ENCODE measurements around the gene GRAMD1A. TPM values are rescaled to one million over a fixed set of nuclear protein-coding genes. Genes with fewer than 3 reads are reported as not detected.

The GRAMD1A gene
- polyA plus RNA-seq, 1 donor from 2014 or later, result 19.0 TPM

DNA sequence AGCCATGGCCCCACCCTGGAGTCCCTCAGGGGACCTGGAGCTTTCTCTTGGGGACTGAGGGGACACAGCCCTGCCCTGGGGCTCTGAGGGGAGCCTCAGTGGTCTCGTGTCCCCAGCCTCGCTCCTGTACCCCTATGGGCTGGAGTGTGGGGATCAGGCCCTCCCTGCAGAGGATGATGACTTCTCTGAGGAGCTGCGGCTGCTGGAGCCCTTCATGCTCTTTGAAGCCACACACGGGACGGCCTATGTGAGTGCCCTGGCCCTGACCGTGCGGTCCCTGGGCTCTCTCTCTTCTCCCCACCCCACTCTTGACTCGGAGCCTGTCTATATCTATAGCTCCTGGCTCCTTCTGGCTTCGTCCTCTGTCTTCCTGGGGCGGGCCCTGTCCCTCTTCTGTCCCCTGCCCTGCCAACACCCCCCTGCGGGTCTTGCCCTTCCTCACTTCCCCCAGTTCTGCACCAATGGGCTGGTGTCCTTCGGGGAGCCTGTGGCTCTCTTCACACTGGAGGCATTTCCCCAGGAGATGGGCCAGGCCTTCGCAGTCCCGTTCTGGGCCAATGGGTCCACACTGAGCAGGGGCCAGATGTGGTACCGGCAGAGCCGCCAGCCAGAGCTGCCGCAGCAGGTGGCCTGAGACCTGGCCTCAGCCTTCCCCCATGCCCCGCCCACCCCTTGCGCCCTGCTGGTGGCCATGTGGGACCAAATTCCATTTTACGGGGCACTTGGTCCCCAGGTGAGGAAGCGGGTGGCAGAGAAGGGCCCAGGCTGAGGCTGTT lies 74.5 kb downstream of the GRAMD1A start:
- H3K9me3 ChIP-seq (ENCODE audit: low read length), result no peaks in the 10 kb centered on the region
- H2AFZ ChIP-seq (ENCODE audit: low read depth, low read length), result no peak overlapping the region
- no peaks in the 10 kb centered on the region for H4K20me1 ChIP-seq (ENCODE audit: insufficient read depth)
- no peaks in the 10 kb centered on the region for H3K79me2 ChIP-seq (replicated peaks; ENCODE audit: insufficient read depth, low read length)
- H3K27ac ChIP-seq (ENCODE audit: low read length), result no peak overlapping the region
- H3K4me3 ChIP-seq (ENCODE audit: low read length), result no peak overlapping the region
- no peaks in the 10 kb centered on the region for H3K36me3 ChIP-seq (ENCODE audit: insufficient read depth, low read length)
- H3K9me2 ChIP-seq (ENCODE audit: insufficient read depth, low read length), result no peaks in the 10 kb centered on the region
- H3K4me2 ChIP-seq (ENCODE audit: low read length), result no peak overlapping the region
- TF ChIP-seq, protein P1, sequence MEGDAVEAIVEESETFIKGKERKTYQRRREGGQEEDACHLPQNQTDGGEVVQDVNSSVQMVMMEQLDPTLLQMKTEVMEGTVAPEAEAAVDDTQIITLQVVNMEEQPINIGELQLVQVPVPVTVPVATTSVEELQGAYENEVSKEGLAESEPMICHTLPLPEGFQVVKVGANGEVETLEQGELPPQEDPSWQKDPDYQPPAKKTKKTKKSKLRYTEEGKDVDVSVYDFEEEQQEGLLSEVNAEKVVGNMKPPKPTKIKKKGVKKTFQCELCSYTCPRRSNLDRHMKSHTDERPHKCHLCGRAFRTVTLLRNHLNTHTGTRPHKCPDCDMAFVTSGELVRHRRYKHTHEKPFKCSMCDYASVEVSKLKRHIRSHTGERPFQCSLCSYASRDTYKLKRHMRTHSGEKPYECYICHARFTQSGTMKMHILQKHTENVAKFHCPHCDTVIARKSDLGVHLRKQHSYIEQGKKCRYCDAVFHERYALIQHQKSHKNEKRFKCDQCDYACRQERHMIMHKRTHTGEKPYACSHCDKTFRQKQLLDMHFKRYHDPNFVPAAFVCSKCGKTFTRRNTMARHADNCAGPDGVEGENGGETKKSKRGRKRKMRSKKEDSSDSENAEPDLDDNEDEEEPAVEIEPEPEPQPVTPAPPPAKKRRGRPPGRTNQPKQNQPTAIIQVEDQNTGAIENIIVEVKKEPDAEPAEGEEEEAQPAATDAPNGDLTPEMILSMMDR (IDR thresholded peaks at IDR 0.05; ENCODE audit: poor library complexity, severe bottlenecking), result no peak
- TF ChIP-seq EZH2 (IDR thresholded peaks at IDR 0.05; ENCODE audit: borderline replicate concordance, insufficient read depth, low read length, poor library complexity, severe bottlenecking), result no peak
- TF ChIP-seq POLR2AphosphoS5 (IDR thresholded peaks at IDR 0.05), result no peak
- no peak for TF ChIP-seq EP300 (conservative IDR thresholded peaks at IDR 0.05; ENCODE audit: poor library complexity, severe bottlenecking)
- no peak for TF ChIP-seq RAD21 (conservative IDR thresholded peaks at IDR 0.05)
- no peak for TF ChIP-seq REST (IDR thresholded peaks at IDR 0.05; ENCODE audit: borderline replicate concordance)
- no peak for TF ChIP-seq TAF1 (IDR thresholded peaks at IDR 0.05; ENCODE audit: low read depth)
- no peak for TF ChIP-seq SMC3 (conservative IDR thresholded peaks at IDR 0.05; ENCODE audit: poor library complexity)
- no peak for TF ChIP-seq MXI1 (conservative IDR thresholded peaks at IDR 0.05; ENCODE audit: poor library complexity, severe bottlenecking)
- H3F3A ChIP-seq (ENCODE audit: insufficient read depth, low read length, poor library complexity, severe bottlenecking), result no peaks in the 10 kb centered on the region
- no peaks in the 10 kb centered on the region for H3K27me3 ChIP-seq (ENCODE audit: insufficient read depth, low read depth, low read length)
- no peak overlapping the region for H3K9ac ChIP-seq (ENCODE audit: low read length)

DNA sequence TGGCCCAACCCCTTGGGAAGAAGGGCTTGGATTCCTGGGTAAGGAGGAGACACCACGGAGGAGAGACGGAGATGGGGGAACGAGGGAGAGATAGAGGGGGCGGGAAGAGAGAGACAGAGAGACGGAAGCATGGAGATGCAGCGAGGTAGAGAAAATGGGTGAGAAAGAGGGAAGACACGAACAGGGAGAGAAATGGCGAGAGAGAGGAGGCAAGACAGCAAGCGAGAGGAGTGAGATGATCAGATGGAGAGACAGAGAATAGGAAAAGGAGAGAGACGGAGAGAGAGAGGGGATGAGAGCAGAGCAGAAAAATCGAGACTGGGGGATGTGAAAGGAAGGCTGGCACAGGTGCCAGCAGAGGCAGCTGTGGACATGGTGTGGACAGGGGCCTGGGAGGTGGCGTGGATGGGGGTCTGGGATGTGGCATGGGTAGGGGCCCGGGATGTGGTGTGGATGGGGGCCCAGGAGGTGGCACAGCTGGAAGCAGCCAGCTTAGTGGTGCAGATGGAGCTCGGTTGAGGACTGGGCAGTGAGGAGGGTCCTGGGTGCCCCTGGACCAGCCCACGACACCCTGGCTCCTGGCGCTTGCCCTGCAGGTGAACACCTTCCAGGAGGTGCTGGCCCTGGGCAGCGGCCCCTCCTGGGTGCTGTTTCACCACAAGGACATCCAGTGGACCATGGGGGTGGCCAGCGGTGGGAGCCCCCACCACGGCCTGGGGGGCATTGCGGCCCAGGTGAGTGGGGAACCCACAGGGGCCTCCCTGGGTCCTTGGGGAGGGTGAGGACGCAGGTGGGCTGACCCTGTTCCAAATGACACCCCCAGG lies 75.3 kb downstream of the GRAMD1A start:
- Histone ChIP-seq H3K9me3 (ENCODE audit: low read length) (no peaks in the 10 kb centered on the region), H3K36me3 (ENCODE audit: insufficient read depth, low read length) (no peaks in the 10 kb centered on the region), H3K79me2 (replicated peaks; ENCODE audit: insufficient read depth, low read length) (no peaks in the 10 kb centered on the region), H3K9me2 (ENCODE audit: insufficient read depth, low read length) (no peaks in the 10 kb centered on the region), H3F3A (ENCODE audit: insufficient read depth, low read length, poor library complexity, severe bottlenecking) (no peaks in the 10 kb centered on the region), H3K4me3 (ENCODE audit: low read length) (no peak overlapping the region), H4K20me1 (ENCODE audit: insufficient read depth) (no peaks in the 10 kb centered on the region), H3K27ac (ENCODE audit: low read length) (no peak overlapping the region), H3K9ac (ENCODE audit: low read length) (no peak overlapping the region), H2AFZ (ENCODE audit: low read depth, low read length) (no peak overlapping the region), H3K27me3 (ENCODE audit: insufficient read depth, low read depth, low read length) (no peaks in the 10 kb centered on the region), H3K4me2 (ENCODE audit: low read length) (no peak overlapping the region)
- TF ChIP-seq RAD21 (conservative IDR thresholded peaks at IDR 0.05) (no peak), POLR2AphosphoS5 (IDR thresholded peaks at IDR 0.05) (no peak), TAF1 (IDR thresholded peaks at IDR 0.05; ENCODE audit: low read depth) (no peak), SMC3 (conservative IDR thresholded peaks at IDR 0.05; ENCODE audit: poor library complexity) (no peak), EP300 (conservative IDR thresholded peaks at IDR 0.05; ENCODE audit: poor library complexity, severe bottlenecking) (no peak), MXI1 (conservative IDR thresholded peaks at IDR 0.05; ENCODE audit: poor library complexity, severe bottlenecking) (no peak), REST (IDR thresholded peaks at IDR 0.05; ENCODE audit: borderline replicate concordance) (no peak), EZH2 (IDR thresholded peaks at IDR 0.05; ENCODE audit: borderline replicate concordance, insufficient read depth, low read length, poor library complexity, severe bottlenecking) (no peak)
- TF ChIP-seq, protein P1 (IDR thresholded peaks at IDR 0.05; ENCODE audit: poor library complexity, severe bottlenecking), result no peak

All from neural cell (in vitro differentiated cells).